GM19438 (cell line): ENCODE measurements around the gene LEKR1.
"Not testable (repeated sequence)": the region's sequence is repeated elsewhere in the genome, so short reads cannot be mapped to it uniquely, and the experiment has no call there.

ENCODE experiments used
- ATAC-seq: cut with Tn5 transposase; IDR thresholded peaks from one replicate; pipeline ENCODE4 v1.9.1; 2021; ENCODE audit warnings: low read depth; ENCODE audit not compliant: unreplicated experiment

LEKR1 gene

GRCh38 chr3:156834435-156834834, 8.3 kb downstream of the LEKR1 start:
- ATAC-seq: no peak

DNA sequence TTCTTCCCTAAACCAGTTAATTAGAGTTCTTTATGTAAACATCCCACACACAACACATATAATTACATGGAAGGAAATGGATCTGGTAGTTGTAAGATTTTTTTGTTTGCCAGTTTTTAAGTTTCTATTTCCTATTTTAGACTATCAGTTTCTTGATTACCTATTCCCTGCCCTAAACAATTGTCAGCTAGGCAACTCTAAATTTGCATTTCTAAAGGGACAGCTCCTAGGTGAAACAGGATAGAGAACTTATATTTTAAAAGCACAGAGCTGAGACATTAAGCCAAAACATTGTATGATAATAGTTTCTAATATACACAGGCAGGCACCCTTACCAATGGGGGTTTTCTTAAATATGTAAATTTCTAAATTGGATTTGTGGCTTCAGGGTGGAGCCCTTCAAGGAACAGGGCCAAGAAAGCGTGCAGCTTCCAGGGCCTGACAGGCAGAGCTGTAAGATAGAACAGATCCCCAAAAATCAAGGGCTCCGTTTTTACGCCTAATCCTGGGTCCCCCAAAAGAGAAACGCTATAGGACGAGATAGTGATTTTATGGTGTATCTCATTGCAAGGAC, 8.9 kb downstream of the LEKR1 start:
- ATAC-seq: no peak

DNA sequence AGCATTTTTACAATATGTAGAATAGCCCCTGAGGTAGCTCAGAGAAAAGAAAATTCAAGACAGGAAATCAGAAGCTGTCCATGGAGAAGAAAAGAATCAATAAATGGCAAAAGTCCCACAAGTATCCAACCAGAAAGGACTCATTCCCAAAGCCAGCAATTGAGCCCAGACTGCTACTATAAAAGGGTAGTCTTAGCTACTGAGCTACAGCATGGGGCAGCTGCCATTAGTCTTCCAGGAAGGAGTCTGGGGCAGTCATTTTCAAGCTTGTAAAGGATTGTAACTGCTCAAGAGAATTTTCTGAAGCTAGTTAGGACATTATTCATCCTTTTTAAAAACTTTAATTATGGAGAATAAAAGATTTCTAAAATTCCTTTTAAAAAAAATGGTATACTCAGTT, 10.5 kb downstream of the LEKR1 start:
- no peak for ATAC-seq

- no peak for ATAC-seq
Observed at GRCh38 chr3:156837115-156837514, 11.0 kb downstream of the LEKR1 start.

GRCh38 chr3:156838035-156838434, 11.9 kb downstream of the LEKR1 start:
- no peak for ATAC-seq

GRCh38 chr3:156840826-156841689, 14.9 kb downstream of the LEKR1 start:
- no peak for ATAC-seq

DNA sequence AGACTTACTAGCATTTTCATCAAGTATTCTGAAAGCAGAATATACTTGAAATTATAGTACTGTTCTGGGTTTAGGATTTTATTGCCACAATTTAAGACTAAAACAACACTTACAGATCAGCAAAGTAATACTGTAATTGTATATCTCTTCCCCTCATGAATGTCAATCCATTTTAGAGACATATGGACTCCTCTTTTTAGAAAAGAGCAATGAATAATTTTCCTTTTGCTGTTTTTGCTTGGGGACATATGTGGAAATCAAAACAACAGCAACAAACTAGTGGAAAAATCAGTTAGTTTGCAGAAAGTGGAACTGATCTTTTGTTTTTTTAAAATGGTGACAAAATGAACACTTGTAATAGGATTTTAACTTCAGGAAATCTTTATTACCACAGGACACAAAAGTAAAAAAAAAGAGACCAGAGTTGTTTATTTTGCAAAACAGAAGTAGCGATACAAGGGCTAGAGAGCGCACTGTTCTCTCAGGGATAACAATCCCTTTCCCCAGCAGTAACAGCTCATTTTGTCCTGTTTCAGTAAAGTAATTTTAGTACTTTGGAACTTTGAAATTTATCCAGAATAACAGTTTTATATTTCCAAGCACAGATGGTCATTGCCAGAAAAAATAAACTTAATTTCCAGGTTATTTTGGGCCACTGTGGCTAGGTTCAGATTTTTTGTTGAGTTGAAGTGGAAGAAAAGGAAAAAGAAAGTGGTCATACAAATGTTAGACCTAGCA, 17.1 kb downstream of the LEKR1 start:
- no peak for ATAC-seq

DNA sequence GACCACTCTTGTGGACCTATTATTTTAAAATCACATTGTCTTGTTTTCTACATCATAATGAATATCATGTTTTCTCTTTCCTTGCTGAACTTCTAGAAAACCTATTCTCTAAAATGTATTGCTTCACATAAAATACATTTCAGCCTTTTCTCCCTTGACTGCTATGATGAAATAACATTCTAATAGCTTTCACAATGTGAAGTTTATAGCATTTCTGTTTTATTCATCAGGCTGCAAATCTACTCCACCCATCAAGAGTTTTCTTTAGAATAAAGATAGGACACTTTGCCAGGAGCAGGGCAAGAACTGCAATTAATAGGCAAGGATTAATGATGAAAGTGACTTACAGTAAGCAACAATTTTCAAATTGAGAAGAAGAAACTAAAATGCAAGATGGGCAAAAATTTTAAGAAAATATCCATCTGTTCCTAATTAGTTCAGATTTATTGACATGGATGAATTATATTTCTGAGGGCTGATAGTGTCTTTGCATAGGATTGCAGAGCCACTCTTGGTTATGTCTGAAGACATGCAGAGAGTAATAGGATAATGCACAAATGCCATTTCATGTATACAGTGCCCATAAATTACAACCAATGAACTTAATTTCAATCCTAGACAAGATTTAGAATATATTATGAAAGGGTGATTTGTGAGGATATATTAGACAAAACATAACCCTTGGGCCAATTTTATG, 21.7 kb downstream of the LEKR1 start:
- ATAC-seq: no peak

- peak; percentile 97 for ATAC-seq
Observed at GRCh38 chr3:156859578-156859977, 33.4 kb downstream of the LEKR1 start.

DNA sequence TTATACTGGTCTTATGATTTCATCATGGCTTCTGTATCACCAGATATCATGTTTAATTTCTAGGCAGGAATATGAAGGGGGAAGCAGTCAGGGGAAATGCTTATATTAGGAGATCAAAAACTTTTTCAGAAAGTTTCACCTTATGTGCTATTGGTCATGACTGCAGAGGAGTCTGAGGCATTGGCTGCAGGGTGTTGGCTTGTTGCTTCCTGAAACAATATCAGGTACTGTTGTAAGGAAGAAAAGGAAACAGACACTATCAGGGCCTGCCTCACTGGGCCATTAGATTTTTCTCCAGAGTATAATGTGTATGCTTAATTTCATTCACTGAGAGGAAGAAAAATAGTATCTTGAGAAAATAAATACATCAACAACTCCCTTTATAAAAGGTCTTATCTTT, 34.7 kb downstream of the LEKR1 start:
- no peak for ATAC-seq

GRCh38 chr3:156862338-156862737, 36.2 kb downstream of the LEKR1 start:
- no peak for ATAC-seq

GRCh38 chr3:156865732-156866131, 39.6 kb downstream of the LEKR1 start:
- ATAC-seq: no peak

- no peak for ATAC-seq
Observed at GRCh38 chr3:156867174-156867573, 41.0 kb downstream of the LEKR1 start.

DNA sequence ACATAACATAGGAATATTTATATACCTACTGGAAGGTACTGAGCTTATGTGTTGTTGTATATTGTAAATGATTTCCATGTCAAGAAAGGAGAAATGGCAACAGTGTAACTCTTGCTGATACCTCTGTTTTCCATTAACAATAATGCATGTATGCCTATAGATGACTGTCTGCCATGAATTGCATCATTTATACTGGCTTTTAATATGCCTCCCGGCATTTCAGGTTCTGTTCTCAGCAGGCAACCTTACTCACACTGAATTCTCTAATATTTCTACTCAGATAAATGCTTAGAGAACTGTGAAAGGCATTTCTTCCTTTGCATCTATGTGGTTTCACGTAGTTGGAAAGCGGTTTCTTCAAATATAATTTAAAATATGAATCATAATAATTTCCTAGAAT, 41.8 kb downstream of the LEKR1 start:
- ATAC-seq: no peak

DNA sequence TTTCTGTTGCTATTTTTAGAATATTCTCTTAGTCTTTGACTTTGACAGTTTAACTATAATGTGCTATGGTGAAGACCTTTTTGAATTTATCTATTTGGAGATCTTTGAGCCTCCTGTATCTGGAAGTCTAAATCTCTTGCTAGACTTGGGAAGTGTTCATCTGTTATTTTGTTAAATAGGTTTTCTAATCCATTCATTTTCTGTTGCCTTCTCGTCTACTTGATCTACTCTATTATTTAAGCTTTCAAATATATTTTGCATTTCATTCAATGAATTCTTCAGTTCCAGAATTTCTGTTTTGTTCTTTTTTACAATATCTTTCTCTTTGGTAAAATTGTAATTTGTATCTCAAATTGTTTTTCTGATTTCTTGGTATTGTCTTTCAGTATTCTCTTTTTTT, 47.8 kb downstream of the LEKR1 start:
- no peak for ATAC-seq

DNA sequence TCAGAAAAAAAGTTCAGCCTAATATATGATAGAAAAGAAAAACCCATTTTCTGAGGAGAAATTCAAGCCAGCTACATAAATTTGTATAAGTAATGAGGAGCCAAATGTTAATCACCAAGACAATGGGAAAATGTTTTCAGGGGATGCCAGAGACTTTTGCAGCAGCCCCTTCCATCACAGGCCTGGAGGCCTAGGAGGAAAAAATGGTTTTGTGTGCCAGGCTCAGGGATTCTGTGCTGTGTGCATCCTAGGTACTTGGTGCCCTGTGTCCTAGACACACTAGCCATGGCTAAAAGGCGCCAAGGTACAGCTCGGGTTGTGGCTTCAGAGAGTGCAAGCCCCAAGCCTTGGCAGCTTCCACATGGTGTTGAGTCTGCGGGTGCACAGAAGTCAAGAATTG, 53.3 kb downstream of the LEKR1 start:
- ATAC-seq: not testable (repeated sequence)

- ATAC-seq: no peak
Observed at GRCh38 chr3:156885761-156886160, 59.6 kb downstream of the LEKR1 start.

DNA sequence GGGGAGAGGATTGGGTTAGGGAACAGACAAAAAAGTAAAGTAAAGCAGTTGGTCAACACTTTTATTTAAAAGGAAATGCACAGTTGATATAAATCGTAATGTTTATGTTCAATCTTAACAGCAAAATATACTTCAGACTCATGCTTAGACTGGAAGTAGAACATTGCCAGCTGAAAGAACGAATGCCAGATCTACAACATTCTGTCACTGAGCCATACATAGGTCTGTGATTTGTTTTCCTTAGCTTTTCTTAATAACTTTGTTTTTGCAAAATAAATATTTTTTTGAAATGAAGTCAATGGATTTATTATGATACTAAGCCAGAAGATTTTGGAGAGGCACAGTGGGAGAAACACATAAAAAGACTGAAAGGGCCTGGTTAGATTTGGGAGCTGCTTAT, 62.0 kb downstream of the LEKR1 start:
- ATAC-seq: no peak

DNA sequence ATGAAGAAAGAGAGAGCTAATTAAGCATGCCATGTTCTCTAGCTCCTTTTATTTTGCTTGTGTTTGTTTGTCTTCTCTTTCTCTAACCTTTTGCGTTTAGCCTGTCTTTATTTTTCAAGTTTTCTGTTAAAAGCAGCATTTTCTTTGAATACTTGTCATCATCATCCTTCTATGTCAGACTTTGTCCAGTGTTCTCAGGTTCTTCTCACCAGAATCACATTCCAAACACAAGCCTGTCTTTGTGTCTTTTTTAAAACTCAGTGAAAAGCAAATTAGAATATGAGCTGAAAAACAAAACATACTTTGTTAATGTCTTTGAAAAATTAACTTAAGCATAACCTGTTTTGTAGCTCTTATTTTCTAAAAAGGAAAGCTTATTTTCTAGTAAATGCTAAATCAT, 62.4 kb downstream of the LEKR1 start:
- ATAC-seq: no peak

- ATAC-seq: no peak
Observed at GRCh38 chr3:156892701-156893100, 66.5 kb downstream of the LEKR1 start.

- not testable (repeated sequence) for ATAC-seq
Observed at GRCh38 chr3:156895374-156895773, 69.2 kb downstream of the LEKR1 start.
